Measurements from ENCODE around the gene OLFM2.

OLFM2 gene

GRCh38 chr19:9941231-9941630 lies 4.9 kb upstream of the OLFM2 start:
- Histone ChIP-seq H3K4me2 (ENCODE audit: low read length) (no peak overlapping the region), H3K4me3 (ENCODE audit: low read length) (no peak overlapping the region), H2BK15ac (replicated peaks; ENCODE audit: low read depth) (no peak overlapping the region), H3K79me1 (ENCODE audit: low read length) (no peaks in the 10 kb centered on the region), H3K18ac (ENCODE audit: low read length) (no peak overlapping the region), H3K27ac (ENCODE audit: low read depth, low read length) (no peak overlapping the region), H4K5ac (ENCODE audit: low read length) (no peak overlapping the region), H3K4ac (ENCODE audit: low read depth, low read length) (no peak overlapping the region), H4K8ac (ENCODE audit: low read depth, low read length) (no peak overlapping the region), H2BK120ac (ENCODE audit: low read depth, low read length) (no peak overlapping the region), H3K79me2 (ENCODE audit: control insufficient read depth, insufficient read depth, low read length) (no peaks in the 10 kb centered on the region), H3K56ac (ENCODE audit: low read length) (no peak overlapping the region), H3K9ac (ENCODE audit: low read length) (no peak overlapping the region), H3K4me1 (ENCODE audit: control insufficient read depth, low read depth, low read length) (no peaks in the 10 kb centered on the region), H2BK5ac (ENCODE audit: low read length) (no peak overlapping the region), H3K36me3 (ENCODE audit: control insufficient read depth, insufficient read depth, low read length) (no peaks in the 10 kb centered on the region), H3K27me3 (ENCODE audit: insufficient read depth, low read length, poor library complexity) (no peaks in the 10 kb centered on the region), H3K23ac (ENCODE audit: low read length) (no peak overlapping the region), H2AK5ac (ENCODE audit: low read length) (no peak overlapping the region)
- DNase-seq, result no peak
- WGBS (ENCODE audit: extremely low coverage, insufficient coverage, low lambda C conversion rate), result no CpG with 5 or more reads among the region's 1 CpG

- Histone ChIP-seq H2BK15ac (replicated peaks; ENCODE audit: low read depth) (no peak overlapping the region), H3K79me1 (ENCODE audit: low read length) (no peaks in the 10 kb centered on the region), H3K56ac (ENCODE audit: low read length) (no peak overlapping the region), H3K36me3 (ENCODE audit: control insufficient read depth, insufficient read depth, low read length) (no peaks in the 10 kb centered on the region), H4K5ac (ENCODE audit: low read length) (no peak overlapping the region), H3K9ac (ENCODE audit: low read length) (no peak overlapping the region), H3K23ac (ENCODE audit: low read length) (no peak overlapping the region), H3K27me3 (ENCODE audit: insufficient read depth, low read length, poor library complexity) (no peaks in the 10 kb centered on the region), H4K8ac (ENCODE audit: low read depth, low read length) (no peak overlapping the region), H3K4me2 (ENCODE audit: low read length) (no peak overlapping the region), H3K18ac (ENCODE audit: low read length) (no peak overlapping the region), H3K4me3 (ENCODE audit: low read length) (no peak overlapping the region), H3K27ac (ENCODE audit: low read depth, low read length) (no peak overlapping the region), H2BK5ac (ENCODE audit: low read length) (no peak overlapping the region), H2AK5ac (ENCODE audit: low read length) (no peak overlapping the region), H3K79me2 (ENCODE audit: control insufficient read depth, insufficient read depth, low read length) (no peaks in the 10 kb centered on the region), H3K4me1 (ENCODE audit: control insufficient read depth, low read depth, low read length) (no peaks in the 10 kb centered on the region), H3K4ac (ENCODE audit: low read depth, low read length) (no peak overlapping the region), H2BK120ac (ENCODE audit: low read depth, low read length) (no peak overlapping the region)
- WGBS (ENCODE audit: extremely low coverage, insufficient coverage, low lambda C conversion rate), result no CpG with 5 or more reads among the region's 2 CpGs
- no peak for DNase-seq
Observed at GRCh38 chr19:9940778-9941177, 4.5 kb upstream of the OLFM2 start.

GRCh38 chr19:9939301-9939913 lies 3.1 kb upstream of the OLFM2 start:
- no peak overlapping the region for H3K4me3 ChIP-seq (ENCODE audit: low read length)
- peaks cover 6% of the 10 kb centered on the region for H3K4me1 ChIP-seq (ENCODE audit: control insufficient read depth, low read depth, low read length)
- WGBS (ENCODE audit: extremely low coverage, insufficient coverage, low lambda C conversion rate), result no CpG with 5 or more reads among the region's 3 CpGs
- H3K4ac ChIP-seq (ENCODE audit: low read depth, low read length), result no peak overlapping the region
- H4K5ac ChIP-seq (ENCODE audit: low read length), result no peak overlapping the region
- H3K36me3 ChIP-seq (ENCODE audit: control insufficient read depth, insufficient read depth, low read length), result no peaks in the 10 kb centered on the region
- DNase-seq, result no peak
- no peak overlapping the region for H2BK120ac ChIP-seq (ENCODE audit: low read depth, low read length)
- no peaks in the 10 kb centered on the region for H3K27me3 ChIP-seq (ENCODE audit: insufficient read depth, low read length, poor library complexity)
- no peak overlapping the region for H3K4me2 ChIP-seq (ENCODE audit: low read length)
- no peak overlapping the region for H4K8ac ChIP-seq (ENCODE audit: low read depth, low read length)
- H3K9ac ChIP-seq (ENCODE audit: low read length), result no peak overlapping the region
- no peak overlapping the region for H2BK15ac ChIP-seq (replicated peaks; ENCODE audit: low read depth)
- H3K23ac ChIP-seq (ENCODE audit: low read length), result no peak overlapping the region
- no peaks in the 10 kb centered on the region for H3K79me1 ChIP-seq (ENCODE audit: low read length)
- no peak overlapping the region for H3K56ac ChIP-seq (ENCODE audit: low read length)
- no peak overlapping the region for H3K27ac ChIP-seq (ENCODE audit: low read depth, low read length)
- H2AK5ac ChIP-seq (ENCODE audit: low read length), result no peak overlapping the region
- no peaks in the 10 kb centered on the region for H3K79me2 ChIP-seq (ENCODE audit: control insufficient read depth, insufficient read depth, low read length)
- no peak overlapping the region for H2BK5ac ChIP-seq (ENCODE audit: low read length)
- H3K18ac ChIP-seq (ENCODE audit: low read length), result no peak overlapping the region

- Histone ChIP-seq H3K4ac (ENCODE audit: low read depth, low read length) (no peak overlapping the region), H3K27me3 (ENCODE audit: insufficient read depth, low read length, poor library complexity) (no peaks in the 10 kb centered on the region), H3K56ac (ENCODE audit: low read length) (peak overlapping the region; percentile 30), H3K27ac (ENCODE audit: low read depth, low read length) (no peak overlapping the region), H3K36me3 (ENCODE audit: control insufficient read depth, insufficient read depth, low read length) (no peaks in the 10 kb centered on the region), H3K4me1 (ENCODE audit: control insufficient read depth, low read depth, low read length) (peaks cover 8% of the 10 kb centered on the region), H3K18ac (ENCODE audit: low read length) (no peak overlapping the region), H2BK5ac (ENCODE audit: low read length) (no peak overlapping the region), H4K5ac (ENCODE audit: low read length) (no peak overlapping the region), H4K8ac (ENCODE audit: low read depth, low read length) (no peak overlapping the region), H2AK5ac (ENCODE audit: low read length) (no peak overlapping the region), H2BK15ac (replicated peaks; ENCODE audit: low read depth) (no peak overlapping the region), H3K4me2 (ENCODE audit: low read length) (peak overlapping the region; percentile 74), H2BK120ac (ENCODE audit: low read depth, low read length) (no peak overlapping the region), H3K4me3 (ENCODE audit: low read length) (no peak overlapping the region), H3K79me1 (ENCODE audit: low read length) (no peaks in the 10 kb centered on the region), H3K23ac (ENCODE audit: low read length) (no peak overlapping the region), H3K79me2 (ENCODE audit: control insufficient read depth, insufficient read depth, low read length) (no peaks in the 10 kb centered on the region), H3K9ac (ENCODE audit: low read length) (peak overlapping the region; percentile 20)
- no CpG with 5 or more reads among the region's 20 CpGs for WGBS (ENCODE audit: extremely low coverage, insufficient coverage, low lambda C conversion rate)
- no peak for DNase-seq
Observed at GRCh38 chr19:9937001-9937411, 691 bp upstream of the OLFM2 start.

GRCh38 chr19:9935506-9936325 lies 599 bp downstream of the OLFM2 start:
- no peak for DNase-seq
- peak overlapping the region; percentile 83 for H3K4me2 ChIP-seq (ENCODE audit: low read length)
- peak overlapping the region; percentile 86 for H3K18ac ChIP-seq (ENCODE audit: low read length)
- H3K4me1 ChIP-seq (ENCODE audit: control insufficient read depth, low read depth, low read length), result peaks cover 8% of the 10 kb centered on the region
- H4K5ac ChIP-seq (ENCODE audit: low read length), result no peak overlapping the region
- H4K8ac ChIP-seq (ENCODE audit: low read depth, low read length), result no peak overlapping the region
- peak overlapping the region; percentile 65 for H2BK120ac ChIP-seq (ENCODE audit: low read depth, low read length)
- H3K9ac ChIP-seq (ENCODE audit: low read length), result peak overlapping the region; percentile 77
- H3K23ac ChIP-seq (ENCODE audit: low read length), result peak overlapping the region; percentile 97
- no peak overlapping the region for H2BK5ac ChIP-seq (ENCODE audit: low read length)
- no peaks in the 10 kb centered on the region for H3K79me2 ChIP-seq (ENCODE audit: control insufficient read depth, insufficient read depth, low read length)
- H2AK5ac ChIP-seq (ENCODE audit: low read length), result no peak overlapping the region
- H3K36me3 ChIP-seq (ENCODE audit: control insufficient read depth, insufficient read depth, low read length), result no peaks in the 10 kb centered on the region
- no CpG with 5 or more reads among the region's 44 CpGs for WGBS (ENCODE audit: extremely low coverage, insufficient coverage, low lambda C conversion rate)
- peak overlapping the region; percentile 46 for H3K4me3 ChIP-seq (ENCODE audit: low read length)
- H3K79me1 ChIP-seq (ENCODE audit: low read length), result no peaks in the 10 kb centered on the region
- peak overlapping the region; percentile 93 for H3K56ac ChIP-seq (ENCODE audit: low read length)
- no peak overlapping the region for H3K27ac ChIP-seq (ENCODE audit: low read depth, low read length)
- H3K4ac ChIP-seq (ENCODE audit: low read depth, low read length), result peak overlapping the region; percentile 83
- H3K27me3 ChIP-seq (ENCODE audit: insufficient read depth, low read length, poor library complexity), result no peaks in the 10 kb centered on the region
- no peak overlapping the region for H2BK15ac ChIP-seq (replicated peaks; ENCODE audit: low read depth)
